GM23338 (cell line): ENCODE data around the gene KCNJ6. TPM values are rescaled to one million over a fixed set of nuclear protein-coding genes. Genes with fewer than 3 reads are reported as not detected.

Source experiments
- ATAC-seq: fragments of 200-7000 bp; cut with Tn5 transposase; 3 replicates; pipeline ENCODE4 v1.9.1; 2020
- DNase-seq: peaks from one replicate; pipeline ENCODE4 v3.0.0-alpha.2; 2015; ENCODE audit warnings: low spot score
- H2AFZ ChIP-seq: fragments of 200-600 bp; sonication (generic); 2 replicates; pipeline ENCODE4 v1.8.0; 2016; ENCODE audit warnings: antibody characterized with exemption, mild to moderate bottlenecking, moderate library complexity
- H3F3A ChIP-seq: fragments of 200-600 bp; sonication (generic); replicated peaks from 2 replicates; pipeline ENCODE4 v1.8.0; 2017; ENCODE audit warnings: antibody characterized with exemption, mixed run types, low read depth
- H3K27ac ChIP-seq: fragments of 200-600 bp; sonication (generic); 2 replicates; pipeline ENCODE4 v1.6.1; 2016; ENCODE audit warnings: low read depth
- H3K27me3 ChIP-seq: fragments of 200-600 bp; sonication (generic); 2 replicates; pipeline ENCODE4 v1.8.0; 2016; ENCODE audit warnings: mild to moderate bottlenecking, mixed run types, moderate library complexity; ENCODE audit not compliant: insufficient read depth
- H3K36me3 ChIP-seq: fragments of 200-600 bp; sonication (generic); 2 replicates; pipeline ENCODE4 v1.8.0; 2016; ENCODE audit warnings: mild to moderate bottlenecking; ENCODE audit not compliant: insufficient read depth
- H3K4me1 ChIP-seq: fragments of 200-600 bp; sonication (generic); 2 replicates; pipeline ENCODE4 v1.8.0; 2016; ENCODE audit warnings: mild to moderate bottlenecking, moderate library complexity; ENCODE audit not compliant: insufficient read depth
- H3K4me2 ChIP-seq: fragments of 200-600 bp; sonication (generic); 2 replicates; pipeline ENCODE4 v1.7.1; 2017; ENCODE audit warnings: mixed run types
- H3K4me3 ChIP-seq: fragments of 200-600 bp; sonication (generic); 2 replicates; pipeline ENCODE4 v1.6.1; 2016; ENCODE audit warnings: mixed run types
- H3K79me2 ChIP-seq: fragments of 200-600 bp; sonication (generic); replicated peaks from 2 replicates; pipeline ENCODE4 v1.8.0; 2017; ENCODE audit warnings: mild to moderate bottlenecking; ENCODE audit not compliant: insufficient read depth
- H3K9me2 ChIP-seq: fragments of 200-600 bp; sonication (generic); 2 replicates; pipeline ENCODE4 v1.8.0; 2017; ENCODE audit not compliant: insufficient read depth
- H4K20me1 ChIP-seq: fragments of 200-600 bp; sonication (generic); replicated peaks from 2 replicates; pipeline ENCODE4 v1.8.0; 2017; ENCODE audit warnings: mild to moderate bottlenecking; ENCODE audit not compliant: insufficient read depth
- H3K27ac Mint-ChIP-seq: 2 replicates; pipeline ENCODE4 v1.8.0; 2020; ENCODE audit warnings: inconsistent platforms, mild to moderate bottlenecking, moderate library complexity, mixed read lengths
- H3K27me3 Mint-ChIP-seq: 3 replicates; pipeline ENCODE4 v1.8.0; 2022; ENCODE audit warnings: low read depth, mild to moderate bottlenecking, moderate library complexity, mixed read lengths, inconsistent platforms; ENCODE audit not compliant: insufficient read depth, poor library complexity
- H3K36me3 Mint-ChIP-seq: 3 replicates; pipeline ENCODE4 v1.8.0; 2021; ENCODE audit warnings: low read depth, mild to moderate bottlenecking, inconsistent platforms, moderate library complexity, mixed read lengths
- H3K4me1 Mint-ChIP-seq: 3 replicates; pipeline ENCODE4 v1.8.0; 2020; ENCODE audit warnings: mild to moderate bottlenecking, inconsistent platforms, mixed read lengths
- H3K4me3 Mint-ChIP-seq: 3 replicates; pipeline ENCODE4 v1.8.0; 2021; ENCODE audit warnings: moderate library complexity, mild to moderate bottlenecking, inconsistent platforms, mixed read lengths
- H3K9me3 Mint-ChIP-seq: 3 replicates; pipeline ENCODE4 v1.8.0; 2020; ENCODE audit warnings: moderate library complexity, mild to moderate bottlenecking, inconsistent platforms, mixed read lengths
- CREB1 ChIP-seq: fragments of 250-450 bp; sonication (Bioruptor Pico); IDR thresholded peaks from 2 replicates; pipeline ENCODE4 v1.5.0; 2020; ENCODE audit warnings: low read depth, mild to moderate bottlenecking, moderate library complexity
- EZH2 ChIP-seq: fragments of 200-600 bp; sonication (generic); IDR thresholded peaks from one replicate; pipeline ENCODE4 v1.8.0; 2017; ENCODE audit warnings: antibody characterized with exemption, mild to moderate bottlenecking, low read depth; ENCODE audit not compliant: unreplicated experiment
- EZH2phosphoT487 ChIP-seq: fragments of 200-600 bp; sonication (generic); IDR thresholded peaks from one replicate; pipeline ENCODE4 v1.8.1; 2018; ENCODE audit warnings: antibody characterized with exemption; ENCODE audit not compliant: unreplicated experiment
- JUNB ChIP-seq: IDR thresholded peaks from one replicate; pipeline ENCODE4 v1.6.1; 2016; ENCODE audit warnings: antibody characterized with exemption; ENCODE audit not compliant: unreplicated experiment
- NANOG ChIP-seq: IDR thresholded peaks from 2 replicates; pipeline ENCODE4 v1.6.1; 2016; ENCODE audit warnings: antibody characterized with exemption, borderline replicate concordance
- POLR2AphosphoS5 ChIP-seq: IDR thresholded peaks from 2 replicates; pipeline ENCODE4 v1.6.1; 2016; ENCODE audit warnings: antibody characterized with exemption, low read depth
- STAT1 ChIP-seq: IDR thresholded peaks from one replicate; pipeline ENCODE4 v1.6.1; 2016; ENCODE audit warnings: antibody characterized with exemption; ENCODE audit not compliant: unreplicated experiment
- ZNF114 ChIP-seq: fragments of 250-450 bp; sonication (Bioruptor Pico); IDR thresholded peaks from 2 replicates; pipeline ENCODE4 v1.5.0; 2020; ENCODE audit warnings: mild to moderate bottlenecking, moderate library complexity
- ZNF331 ChIP-seq: fragments of 250-450 bp; sonication (Bioruptor Pico); IDR thresholded peaks from 2 replicates; pipeline ENCODE4 v1.5.0; 2020; ENCODE audit warnings: low read depth, mild to moderate bottlenecking, moderate library complexity
- polyA plus RNA-seq: library from polyadenylated mRNA; unstranded; fragments of >200 nt; fragmentation: Nextera tagmentation; extraction: Ambion mirVana; gene quantifications from 2 replicates; pipeline ENCODE4 v1.2.1, GENCODE V29; 2016
- total RNA-seq: library from RNA; depleted of rRNA; stranded (reverse); fragments of >200 nt; shearing (Covaris generic); gene quantifications from 2 replicates; pipeline ENCODE4 v1.2.3, GENCODE V29; 2014
- TF ChIP-seq, protein P1 (sequence below), 2 experiments: fragments of 200-600 bp in 1 of 2; sonication (generic) in 1 of 2; conservative IDR thresholded peaks; 2 replicates each; pipeline versions ENCODE4 v1.5.1 to v1.6.1; 2016 to 2017; ENCODE audit warnings: antibody characterized with exemption in 2 of 2, low read depth in 2 of 2, mild to moderate bottlenecking in 2 of 2, moderate library complexity in 1 of 2
- TF ChIP-seq, protein P2 (sequence below): fragments of 250-450 bp; sonication (Bioruptor Pico); IDR thresholded peaks from 2 replicates; pipeline ENCODE4 v1.5.0; 2020; ENCODE audit warnings: mild to moderate bottlenecking, moderate library complexity
- TF ChIP-seq, protein P3 (sequence below): IDR thresholded peaks from one replicate; pipeline ENCODE4 v1.6.1; 2018; ENCODE audit warnings: antibody characterized with exemption; ENCODE audit not compliant: unreplicated experiment
- TF ChIP-seq, protein P4 (sequence below): IDR thresholded peaks from 2 replicates; pipeline ENCODE4 v1.6.1; 2016; ENCODE audit warnings: antibody characterized with exemption

Gene KCNJ6
- total and polyA plus RNA-seq, 2 experiments from 2014 or later = 0.48 to 0.52 TPM

GRCh38 chr21:37800456-37801061 is 115.7 kb downstream of the KCNJ6 start:
- Histone ChIP-seq H2AFZ (no peak overlapping the region), H3K4me2 (no peak overlapping the region), H3K79me2 (no peaks in the 10 kb centered on the region), H3K27me3 (no peaks in the 10 kb centered on the region), H3K4me3 (no peak overlapping the region), H3K36me3 (no peaks in the 10 kb centered on the region), H3F3A (no peaks in the 10 kb centered on the region), H3K9me2 (peaks cover 12% of the 10 kb centered on the region; the same call in 1 of the 2 replicates), H4K20me1 (no peaks in the 10 kb centered on the region), H3K4me1 (no peaks in the 10 kb centered on the region), H3K27ac (no peak overlapping the region)
- Mint-ChIP-seq H3K27ac (no peak overlapping the region), H3K4me3 (no peak overlapping the region), H3K36me3 (no peaks in the 10 kb centered on the region; the same call in 2 of the 3 replicates), H3K9me3 (no peaks in the 10 kb centered on the region; the same call in 2 of the 3 replicates), H3K4me1 (peaks cover 4% of the 10 kb centered on the region; the same call in 2 of the 3 replicates), H3K27me3 (peaks cover 3% of the 10 kb centered on the region)
- no peak for TF ChIP-seq POLR2AphosphoS5
- no peak for TF ChIP-seq ZNF114 (CRISPR knock-in tag)
- TF ChIP-seq, protein P1, sequence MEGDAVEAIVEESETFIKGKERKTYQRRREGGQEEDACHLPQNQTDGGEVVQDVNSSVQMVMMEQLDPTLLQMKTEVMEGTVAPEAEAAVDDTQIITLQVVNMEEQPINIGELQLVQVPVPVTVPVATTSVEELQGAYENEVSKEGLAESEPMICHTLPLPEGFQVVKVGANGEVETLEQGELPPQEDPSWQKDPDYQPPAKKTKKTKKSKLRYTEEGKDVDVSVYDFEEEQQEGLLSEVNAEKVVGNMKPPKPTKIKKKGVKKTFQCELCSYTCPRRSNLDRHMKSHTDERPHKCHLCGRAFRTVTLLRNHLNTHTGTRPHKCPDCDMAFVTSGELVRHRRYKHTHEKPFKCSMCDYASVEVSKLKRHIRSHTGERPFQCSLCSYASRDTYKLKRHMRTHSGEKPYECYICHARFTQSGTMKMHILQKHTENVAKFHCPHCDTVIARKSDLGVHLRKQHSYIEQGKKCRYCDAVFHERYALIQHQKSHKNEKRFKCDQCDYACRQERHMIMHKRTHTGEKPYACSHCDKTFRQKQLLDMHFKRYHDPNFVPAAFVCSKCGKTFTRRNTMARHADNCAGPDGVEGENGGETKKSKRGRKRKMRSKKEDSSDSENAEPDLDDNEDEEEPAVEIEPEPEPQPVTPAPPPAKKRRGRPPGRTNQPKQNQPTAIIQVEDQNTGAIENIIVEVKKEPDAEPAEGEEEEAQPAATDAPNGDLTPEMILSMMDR (conservative IDR thresholded peaks at IDR 0.05; ENCODE audit: low read depth in 2 of 2) = no peak
- TF ChIP-seq, protein P2, sequence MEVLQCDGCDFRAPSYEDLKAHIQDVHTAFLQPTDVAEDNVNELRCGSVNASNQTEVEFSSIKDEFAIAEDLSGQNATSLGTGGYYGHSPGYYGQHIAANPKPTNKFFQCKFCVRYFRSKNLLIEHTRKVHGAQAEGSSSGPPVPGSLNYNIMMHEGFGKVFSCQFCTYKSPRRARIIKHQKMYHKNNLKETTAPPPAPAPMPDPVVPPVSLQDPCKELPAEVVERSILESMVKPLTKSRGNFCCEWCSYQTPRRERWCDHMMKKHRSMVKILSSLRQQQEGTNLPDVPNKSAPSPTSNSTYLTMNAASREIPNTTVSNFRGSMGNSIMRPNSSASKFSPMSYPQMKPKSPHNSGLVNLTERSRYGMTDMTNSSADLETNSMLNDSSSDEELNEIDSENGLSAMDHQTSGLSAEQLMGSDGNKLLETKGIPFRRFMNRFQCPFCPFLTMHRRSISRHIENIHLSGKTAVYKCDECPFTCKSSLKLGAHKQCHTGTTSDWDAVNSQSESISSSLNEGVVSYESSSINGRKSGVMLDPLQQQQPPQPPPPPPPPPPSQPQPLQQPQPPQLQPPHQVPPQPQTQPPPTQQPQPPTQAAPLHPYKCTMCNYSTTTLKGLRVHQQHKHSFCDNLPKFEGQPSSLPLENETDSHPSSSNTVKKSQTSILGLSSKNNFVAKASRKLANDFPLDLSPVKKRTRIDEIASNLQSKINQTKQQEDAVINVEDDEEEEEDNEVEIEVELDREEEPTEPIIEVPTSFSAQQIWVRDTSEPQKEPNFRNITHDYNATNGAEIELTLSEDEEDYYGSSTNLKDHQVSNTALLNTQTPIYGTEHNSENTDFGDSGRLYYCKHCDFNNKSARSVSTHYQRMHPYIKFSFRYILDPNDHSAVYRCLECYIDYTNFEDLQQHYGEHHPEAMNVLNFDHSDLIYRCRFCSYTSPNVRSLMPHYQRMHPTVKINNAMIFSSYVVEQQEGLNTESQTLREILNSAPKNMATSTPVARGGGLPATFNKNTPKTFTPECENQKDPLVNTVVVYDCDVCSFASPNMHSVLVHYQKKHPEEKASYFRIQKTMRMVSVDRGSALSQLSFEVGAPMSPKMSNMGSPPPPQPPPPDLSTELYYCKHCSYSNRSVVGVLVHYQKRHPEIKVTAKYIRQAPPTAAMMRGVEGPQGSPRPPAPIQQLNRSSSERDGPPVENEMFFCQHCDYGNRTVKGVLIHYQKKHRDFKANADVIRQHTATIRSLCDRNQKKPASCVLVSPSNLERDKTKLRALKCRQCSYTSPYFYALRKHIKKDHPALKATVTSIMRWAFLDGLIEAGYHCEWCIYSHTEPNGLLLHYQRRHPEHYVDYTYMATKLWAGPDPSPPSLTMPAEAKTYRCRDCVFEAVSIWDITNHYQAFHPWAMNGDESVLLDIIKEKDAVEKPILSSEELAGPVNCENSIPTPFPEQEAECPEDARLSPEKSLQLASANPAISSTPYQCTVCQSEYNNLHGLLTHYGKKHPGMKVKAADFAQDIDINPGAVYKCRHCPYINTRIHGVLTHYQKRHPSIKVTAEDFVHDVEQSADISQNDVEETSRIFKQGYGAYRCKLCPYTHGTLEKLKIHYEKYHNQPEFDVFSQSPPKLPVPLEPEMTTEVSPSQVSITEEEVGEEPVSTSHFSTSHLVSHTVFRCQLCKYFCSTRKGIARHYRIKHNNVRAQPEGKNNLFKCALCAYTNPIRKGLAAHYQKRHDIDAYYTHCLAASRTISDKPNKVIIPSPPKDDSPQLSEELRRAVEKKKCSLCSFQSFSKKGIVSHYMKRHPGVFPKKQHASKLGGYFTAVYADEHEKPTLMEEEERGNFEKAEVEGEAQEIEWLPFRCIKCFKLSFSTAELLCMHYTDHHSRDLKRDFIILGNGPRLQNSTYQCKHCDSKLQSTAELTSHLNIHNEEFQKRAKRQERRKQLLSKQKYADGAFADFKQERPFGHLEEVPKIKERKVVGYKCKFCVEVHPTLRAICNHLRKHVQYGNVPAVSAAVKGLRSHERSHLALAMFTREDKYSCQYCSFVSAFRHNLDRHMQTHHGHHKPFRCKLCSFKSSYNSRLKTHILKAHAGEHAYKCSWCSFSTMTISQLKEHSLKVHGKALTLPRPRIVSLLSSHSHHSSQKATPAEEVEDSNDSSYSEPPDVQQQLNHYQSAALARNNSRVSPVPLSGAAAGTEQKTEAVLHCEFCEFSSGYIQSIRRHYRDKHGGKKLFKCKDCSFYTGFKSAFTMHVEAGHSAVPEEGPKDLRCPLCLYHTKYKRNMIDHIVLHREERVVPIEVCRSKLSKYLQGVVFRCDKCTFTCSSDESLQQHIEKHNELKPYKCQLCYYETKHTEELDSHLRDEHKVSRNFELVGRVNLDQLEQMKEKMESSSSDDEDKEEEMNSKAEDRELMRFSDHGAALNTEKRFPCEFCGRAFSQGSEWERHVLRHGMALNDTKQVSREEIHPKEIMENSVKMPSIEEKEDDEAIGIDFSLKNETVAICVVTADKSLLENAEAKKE (CRISPR knock-in tag) = no peak
- TF ChIP-seq JUNB = no peak
- TF ChIP-seq EZH2phosphoT487 = no peak
- no peak for TF ChIP-seq STAT1
- TF ChIP-seq NANOG = no peak
- no peak for TF ChIP-seq EZH2
- no peak for TF ChIP-seq CREB1 (CRISPR knock-in tag)
- TF ChIP-seq, protein P3, sequence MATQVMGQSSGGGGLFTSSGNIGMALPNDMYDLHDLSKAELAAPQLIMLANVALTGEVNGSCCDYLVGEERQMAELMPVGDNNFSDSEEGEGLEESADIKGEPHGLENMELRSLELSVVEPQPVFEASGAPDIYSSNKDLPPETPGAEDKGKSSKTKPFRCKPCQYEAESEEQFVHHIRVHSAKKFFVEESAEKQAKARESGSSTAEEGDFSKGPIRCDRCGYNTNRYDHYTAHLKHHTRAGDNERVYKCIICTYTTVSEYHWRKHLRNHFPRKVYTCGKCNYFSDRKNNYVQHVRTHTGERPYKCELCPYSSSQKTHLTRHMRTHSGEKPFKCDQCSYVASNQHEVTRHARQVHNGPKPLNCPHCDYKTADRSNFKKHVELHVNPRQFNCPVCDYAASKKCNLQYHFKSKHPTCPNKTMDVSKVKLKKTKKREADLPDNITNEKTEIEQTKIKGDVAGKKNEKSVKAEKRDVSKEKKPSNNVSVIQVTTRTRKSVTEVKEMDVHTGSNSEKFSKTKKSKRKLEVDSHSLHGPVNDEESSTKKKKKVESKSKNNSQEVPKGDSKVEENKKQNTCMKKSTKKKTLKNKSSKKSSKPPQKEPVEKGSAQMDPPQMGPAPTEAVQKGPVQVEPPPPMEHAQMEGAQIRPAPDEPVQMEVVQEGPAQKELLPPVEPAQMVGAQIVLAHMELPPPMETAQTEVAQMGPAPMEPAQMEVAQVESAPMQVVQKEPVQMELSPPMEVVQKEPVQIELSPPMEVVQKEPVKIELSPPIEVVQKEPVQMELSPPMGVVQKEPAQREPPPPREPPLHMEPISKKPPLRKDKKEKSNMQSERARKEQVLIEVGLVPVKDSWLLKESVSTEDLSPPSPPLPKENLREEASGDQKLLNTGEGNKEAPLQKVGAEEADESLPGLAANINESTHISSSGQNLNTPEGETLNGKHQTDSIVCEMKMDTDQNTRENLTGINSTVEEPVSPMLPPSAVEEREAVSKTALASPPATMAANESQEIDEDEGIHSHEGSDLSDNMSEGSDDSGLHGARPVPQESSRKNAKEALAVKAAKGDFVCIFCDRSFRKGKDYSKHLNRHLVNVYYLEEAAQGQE = no peak
- no peak for TF ChIP-seq ZNF331
- TF ChIP-seq, protein P4, sequence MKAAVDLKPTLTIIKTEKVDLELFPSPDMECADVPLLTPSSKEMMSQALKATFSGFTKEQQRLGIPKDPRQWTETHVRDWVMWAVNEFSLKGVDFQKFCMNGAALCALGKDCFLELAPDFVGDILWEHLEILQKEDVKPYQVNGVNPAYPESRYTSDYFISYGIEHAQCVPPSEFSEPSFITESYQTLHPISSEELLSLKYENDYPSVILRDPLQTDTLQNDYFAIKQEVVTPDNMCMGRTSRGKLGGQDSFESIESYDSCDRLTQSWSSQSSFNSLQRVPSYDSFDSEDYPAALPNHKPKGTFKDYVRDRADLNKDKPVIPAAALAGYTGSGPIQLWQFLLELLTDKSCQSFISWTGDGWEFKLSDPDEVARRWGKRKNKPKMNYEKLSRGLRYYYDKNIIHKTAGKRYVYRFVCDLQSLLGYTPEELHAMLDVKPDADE = no peak
- ATAC-seq (no peak), DNase-seq (no peak)
